NT2/D1 (cell line): ENCODE data around the gene CAPG.

Source experiments
- YY1 ChIP-seq: IDR thresholded peaks from 2 replicates; pipeline ENCODE4 v1.6.1; 2011; ENCODE audit not compliant: insufficient read length, insufficient read depth
- ZNF274 ChIP-seq: IDR thresholded peaks from 2 replicates; pipeline ENCODE4 v1.6.1; 2011; ENCODE audit warnings: mild to moderate bottlenecking, low read depth, low read length

GRCh38 chr2:85410584-85411404 is 628 bp upstream of the CAPG start:
- TF ChIP-seq YY1, result no peak
- no peak for TF ChIP-seq ZNF274
